Memory B cell (primary cell): ENCODE measurements around the gene PRCD.

Source experiments
- ATAC-seq: fragments of 150-1000 bp; cut with Tn5 transposase; 2 replicates; pipeline ENCODE4 v1.10.0; 2021; ENCODE audit warnings: low read depth, mild to moderate bottlenecking, moderate library complexity
- DNase-seq, 2 donors: peaks; one replicate each; pipeline ENCODE4 v3.0.0; 2022; ENCODE audit warnings: low spot score in 2 of 2
- H3K27ac Mint-ChIP-seq: one replicate; pipeline ENCODE4 v1.8.0; 2022; ENCODE audit warnings: mild to moderate bottlenecking, moderate library complexity, mixed read lengths
- H3K27me3 Mint-ChIP-seq: one replicate; pipeline ENCODE4 v1.8.0; 2022; ENCODE audit warnings: mixed read lengths
- H3K36me3 Mint-ChIP-seq: one replicate; pipeline ENCODE4 v1.8.0; 2022; ENCODE audit warnings: mild to moderate bottlenecking, mixed read lengths
- H3K4me1 Mint-ChIP-seq: one replicate; pipeline ENCODE4 v1.8.0; 2022; ENCODE audit warnings: mixed read lengths
- H3K4me3 Mint-ChIP-seq: one replicate; pipeline ENCODE4 v1.8.0; 2022; ENCODE audit warnings: mild to moderate bottlenecking, moderate library complexity, mixed read lengths
- H3K9me3 Mint-ChIP-seq: one replicate; pipeline ENCODE4 v1.8.0; 2022; ENCODE audit warnings: mixed read lengths

PRCD gene

GRCh38 chr17:76582660-76583059, 42.8 kb downstream of the PRCD start:
- H3K27ac Mint-ChIP-seq = no peak overlapping the region
- DNase-seq = no peak
- H3K4me1 Mint-ChIP-seq = peaks cover 2% of the 10 kb centered on the region
- H3K9me3 Mint-ChIP-seq = no peaks in the 10 kb centered on the region
- H3K27me3 Mint-ChIP-seq = peaks cover 2% of the 10 kb centered on the region
- H3K4me3 Mint-ChIP-seq = no peak overlapping the region
- no peaks in the 10 kb centered on the region for H3K36me3 Mint-ChIP-seq
- no peak for ATAC-seq

- H3K27me3 Mint-ChIP-seq = peaks cover 13% of the 10 kb centered on the region
- peaks cover 2% of the 10 kb centered on the region for H3K4me1 Mint-ChIP-seq
- ATAC-seq (peak; percentile 3), DNase-seq (no peak)
- peaks cover 2% of the 10 kb centered on the region for H3K36me3 Mint-ChIP-seq
- H3K27ac Mint-ChIP-seq = peak overlapping the region; percentile 22
- no peaks in the 10 kb centered on the region for H3K9me3 Mint-ChIP-seq
- peak overlapping the region; percentile 75 for H3K4me3 Mint-ChIP-seq
These were observed 44.7 kb downstream of the PRCD start for GRCh38 chr17:76584427-76585032.

GRCh38 chr17:76585033-76585648, 45.3 kb downstream of the PRCD start:
- H3K27me3 Mint-ChIP-seq = peaks cover 13% of the 10 kb centered on the region
- H3K9me3 Mint-ChIP-seq = no peaks in the 10 kb centered on the region
- peak overlapping the region; percentile 22 for H3K27ac Mint-ChIP-seq
- H3K4me3 Mint-ChIP-seq = peak overlapping the region; percentile 75
- H3K4me1 Mint-ChIP-seq = peaks cover 2% of the 10 kb centered on the region
- peaks cover 2% of the 10 kb centered on the region for H3K36me3 Mint-ChIP-seq
- ATAC-seq (peak; percentile 7), DNase-seq (peak in 1 of 2 donors; percentile 42)

GRCh38 chr17:76585649-76586593, 46.1 kb downstream of the PRCD start, which contains the start of gene ST6GALNAC2:
ST6GALNAC2 (minus strand) TSS chr17:76585860; CDS start chr17:76585808, 52 bp downstream.
- ATAC-seq (peak; percentile 79), DNase-seq (peak; percentile 27 to 51)
- Mint-ChIP-seq H3K4me1 (peaks cover 2% of the 10 kb centered on the region), H3K27ac (peak within 1 kb of the TSS; percentile 22), H3K36me3 (peaks cover 2% of the 10 kb centered on the region), H3K4me3 (peak within 1 kb of the TSS; percentile 75), H3K9me3 (no peaks in the 10 kb centered on the region), H3K27me3 (peaks cover 13% of the 10 kb centered on the region)

GRCh38 chr17:76586741-76587487, 47.1 kb downstream of the PRCD start:
- peaks cover 2% of the 10 kb centered on the region for H3K36me3 Mint-ChIP-seq
- ATAC-seq (no peak), DNase-seq (no peak)
- peak overlapping the region; percentile 15 for H3K4me3 Mint-ChIP-seq
- H3K27me3 Mint-ChIP-seq = peaks cover 16% of the 10 kb centered on the region
- no peak overlapping the region for H3K27ac Mint-ChIP-seq
- H3K9me3 Mint-ChIP-seq = no peaks in the 10 kb centered on the region
- H3K4me1 Mint-ChIP-seq = peaks cover 2% of the 10 kb centered on the region

- Mint-ChIP-seq H3K4me3 (no peak overlapping the region), H3K4me1 (peaks cover 2% of the 10 kb centered on the region), H3K9me3 (no peaks in the 10 kb centered on the region), H3K27me3 (peaks cover 16% of the 10 kb centered on the region), H3K27ac (no peak overlapping the region), H3K36me3 (peaks cover 2% of the 10 kb centered on the region)
- DNase-seq (no peak), ATAC-seq (no peak)
These were observed 48.3 kb downstream of the PRCD start for GRCh38 chr17:76588182-76588581.

GRCh38 chr17:76593384-76593826, 53.6 kb downstream of the PRCD start:
- ATAC-seq (no peak), DNase-seq (no peak)
- H3K36me3 Mint-ChIP-seq = peaks cover under 1% of the 10 kb centered on the region
- peaks cover 3% of the 10 kb centered on the region for H3K4me1 Mint-ChIP-seq
- H3K27ac Mint-ChIP-seq = no peak overlapping the region
- H3K27me3 Mint-ChIP-seq = peaks cover 18% of the 10 kb centered on the region
- H3K9me3 Mint-ChIP-seq = no peaks in the 10 kb centered on the region
- no peak overlapping the region for H3K4me3 Mint-ChIP-seq

GRCh38 chr17:76593959-76594358, 54.1 kb downstream of the PRCD start:
- Mint-ChIP-seq H3K4me1 (peaks cover 3% of the 10 kb centered on the region), H3K4me3 (no peak overlapping the region), H3K27me3 (peaks cover 19% of the 10 kb centered on the region), H3K9me3 (no peaks in the 10 kb centered on the region), H3K36me3 (no peaks in the 10 kb centered on the region), H3K27ac (no peak overlapping the region)
- DNase-seq (no peak), ATAC-seq (no peak)

- Mint-ChIP-seq H3K36me3 (no peaks in the 10 kb centered on the region), H3K9me3 (no peaks in the 10 kb centered on the region), H3K4me3 (no peak overlapping the region), H3K27ac (no peak overlapping the region), H3K27me3 (peaks cover 16% of the 10 kb centered on the region), H3K4me1 (peaks cover 3% of the 10 kb centered on the region)
- ATAC-seq = no peak
- DNase-seq = no peak
These were observed 54.8 kb downstream of the PRCD start for GRCh38 chr17:76594690-76595089.
